Natural killer cell treated with Interleukin-12 subunit alpha and Interleukin-12 subunit beta and Interleukin-15 and Interleukin-18, amount 100 ng/mL, for 72 hours (primary cell): ENCODE data around the gene STAB1. TPM values are rescaled to one million over a fixed set of nuclear protein-coding genes. Genes with fewer than 3 reads are reported as not detected.
A peak's percentile ranks its signal among the peaks of the same experiment; 100 is the strongest.

Experiments
- ATAC-seq, 2 donors: fragments of 150-1000 bp; cut with Tn5 transposase in 1 of 2; sonication (Bioruptor Pico), chemical (Tn5 transposase) in 1 of 2; 2 replicates each; pipeline ENCODE4 v1.10.0; 2021
- DNase-seq: peaks from one replicate; pipeline ENCODE4 v3.0.0; 2022; ENCODE audit warnings: low spot score
- H3K27ac Mint-ChIP-seq, 2 donors: 1 replicate in 1 of 2; 2 replicates in 1 of 2; pipeline ENCODE4 v1.8.0; 2022; ENCODE audit warnings: mixed read lengths in 2 of 2, mild to moderate bottlenecking in 1 of 2, moderate library complexity in 1 of 2
- H3K27me3 Mint-ChIP-seq, 2 donors: 1 replicate in 1 of 2; 2 replicates in 1 of 2; pipeline ENCODE4 v1.8.0; 2022; ENCODE audit warnings: mixed read lengths in 2 of 2
- H3K36me3 Mint-ChIP-seq: one replicate; pipeline ENCODE4 v1.8.0; 2022; ENCODE audit warnings: mixed read lengths
- H3K4me1 Mint-ChIP-seq, 2 donors: 1 replicate in 1 of 2; 2 replicates in 1 of 2; pipeline ENCODE4 v1.8.0; 2022; ENCODE audit warnings: low read depth in 2 of 2, mixed read lengths in 2 of 2, mild to moderate bottlenecking in 1 of 2
- H3K4me3 Mint-ChIP-seq: one replicate; pipeline ENCODE4 v1.8.0; 2022; ENCODE audit warnings: mixed read lengths
- H3K9me3 Mint-ChIP-seq: 2 replicates; pipeline ENCODE4 v1.8.0; 2022; ENCODE audit warnings: mixed read lengths
- total RNA-seq, 2 donors: library from RNA; stranded (reverse); gene quantifications; one replicate each; pipeline ENCODE4 v1.2.3, GENCODE V29; 2022

STAB1 gene
- total RNA-seq, 2 donors from 2014 or later: 0.57 to 0.92 TPM

DNA sequence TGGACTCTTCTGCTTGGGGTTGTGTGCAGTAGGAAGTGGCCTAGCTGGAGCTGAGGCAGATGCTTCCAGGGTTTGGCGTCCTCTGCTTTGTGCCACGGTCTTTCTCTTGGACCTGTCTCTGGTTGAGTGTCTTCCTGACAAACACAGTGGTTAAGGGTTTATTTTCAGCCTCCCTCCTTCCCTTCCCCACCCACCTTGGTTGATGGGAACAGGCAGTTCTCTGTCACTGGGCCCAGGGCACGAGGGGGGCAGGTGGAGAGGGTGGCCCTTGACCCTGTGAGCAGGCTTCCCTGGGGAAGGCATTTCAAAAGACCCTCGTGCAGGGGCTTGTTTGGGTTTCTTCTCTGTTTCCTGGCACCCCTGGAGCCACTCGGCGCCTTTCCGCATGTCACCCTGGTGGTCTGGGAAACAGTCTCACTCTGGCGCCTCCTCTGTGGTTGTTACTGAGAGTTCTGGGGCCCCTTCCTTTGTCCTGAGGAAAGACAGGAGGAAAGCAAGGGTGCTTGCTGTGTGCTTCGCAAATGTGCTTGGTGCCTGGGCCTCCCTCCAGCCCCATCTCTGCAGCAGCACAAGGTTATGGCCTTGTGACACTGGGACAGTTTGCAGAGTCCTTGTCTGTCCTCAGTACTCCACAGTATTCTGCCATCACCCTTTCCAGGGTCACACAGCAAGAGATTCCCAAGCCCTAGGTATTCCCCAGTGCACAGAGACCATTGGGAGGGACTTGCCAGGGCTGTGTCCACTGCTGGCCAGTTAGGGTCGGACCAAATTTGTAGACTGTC is 10.3 kb upstream of the STAB1 start:
- no peaks in the 10 kb centered on the region for H3K9me3 Mint-ChIP-seq
- DNase-seq: no peak
- peak overlapping the region in 1 of 2 donors; percentile 29 for H3K27ac Mint-ChIP-seq
- H3K4me1 Mint-ChIP-seq: peaks cover 0 to 4% of the 10 kb centered on the region in 2 donors
- no peaks in the 10 kb centered on the region for H3K36me3 Mint-ChIP-seq
- ATAC-seq: no peak
- no peaks in the 10 kb centered on the region for H3K27me3 Mint-ChIP-seq
- no peak overlapping the region for H3K4me3 Mint-ChIP-seq

DNA sequence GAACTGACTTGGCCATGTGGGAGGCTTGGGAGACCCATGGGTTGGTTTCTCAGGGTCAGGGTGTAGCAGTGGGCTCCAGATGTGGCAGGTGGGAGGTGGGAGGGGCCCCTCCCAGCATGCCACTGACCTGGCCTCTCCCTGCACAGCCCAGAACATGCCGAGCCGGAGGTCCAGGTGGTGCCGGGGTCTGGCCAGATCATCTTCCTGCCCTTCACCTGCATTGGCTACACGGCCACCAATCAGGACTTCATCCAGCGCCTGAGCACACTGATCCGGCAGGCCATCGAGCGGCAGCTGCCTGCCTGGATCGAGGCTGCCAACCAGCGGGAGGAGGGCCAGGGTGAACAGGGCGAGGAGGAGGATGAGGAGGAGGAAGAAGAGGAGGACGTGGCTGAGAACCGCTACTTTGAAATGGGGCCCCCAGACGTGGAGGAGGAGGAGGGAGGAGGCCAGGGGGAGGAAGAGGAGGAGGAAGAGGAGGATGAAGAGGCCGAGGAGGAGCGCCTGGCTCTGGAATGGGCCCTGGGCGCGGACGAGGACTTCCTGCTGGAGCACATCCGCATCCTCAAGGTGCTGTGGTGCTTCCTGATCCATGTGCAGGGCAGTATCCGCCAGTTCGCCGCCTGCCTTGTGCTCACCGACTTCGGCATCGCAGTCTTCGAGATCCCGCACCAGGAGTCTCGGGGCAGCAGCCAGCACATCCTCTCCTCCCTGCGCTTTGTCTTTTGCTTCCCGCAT is 7.9 kb upstream of the STAB1 start:
- Mint-ChIP-seq H3K36me3 (no peaks in the 10 kb centered on the region), H3K9me3 (no peaks in the 10 kb centered on the region)

DNA sequence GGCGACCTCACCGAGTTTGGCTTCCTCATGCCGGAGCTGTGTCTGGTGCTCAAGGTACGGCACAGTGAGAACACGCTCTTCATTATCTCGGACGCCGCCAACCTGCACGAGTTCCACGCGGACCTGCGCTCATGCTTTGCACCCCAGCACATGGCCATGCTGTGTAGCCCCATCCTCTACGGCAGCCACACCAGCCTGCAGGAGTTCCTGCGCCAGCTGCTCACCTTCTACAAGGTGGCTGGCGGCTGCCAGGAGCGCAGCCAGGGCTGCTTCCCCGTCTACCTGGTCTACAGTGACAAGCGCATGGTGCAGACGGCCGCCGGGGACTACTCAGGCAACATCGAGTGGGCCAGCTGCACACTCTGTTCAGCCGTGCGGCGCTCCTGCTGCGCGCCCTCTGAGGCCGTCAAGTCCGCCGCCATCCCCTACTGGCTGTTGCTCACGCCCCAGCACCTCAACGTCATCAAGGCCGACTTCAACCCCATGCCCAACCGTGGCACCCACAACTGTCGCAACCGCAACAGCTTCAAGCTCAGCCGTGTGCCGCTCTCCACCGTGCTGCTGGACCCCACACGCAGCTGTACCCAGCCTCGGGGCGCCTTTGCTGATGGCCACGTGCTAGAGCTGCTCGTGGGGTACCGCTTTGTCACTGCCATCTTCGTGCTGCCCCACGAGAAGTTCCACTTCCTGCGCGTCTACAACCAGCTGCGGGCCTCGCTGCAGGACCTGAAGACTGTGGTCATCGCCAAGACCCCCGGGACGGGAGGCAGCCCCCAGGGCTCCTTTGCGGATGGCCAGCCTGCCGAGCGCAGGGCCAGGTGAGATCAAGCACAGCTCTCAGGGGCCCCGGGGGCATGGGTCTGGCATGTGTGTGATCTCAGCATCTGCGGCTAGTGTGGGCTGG is 7.1 kb upstream of the STAB1 start:
- H3K36me3 Mint-ChIP-seq: no peaks in the 10 kb centered on the region

More for the DNA sequence above, 7.9 kb upstream of the STAB1 start:
- Mint-ChIP-seq H3K27ac (no peak overlapping the region), H3K4me1 (peaks cover 0 to 7% of the 10 kb centered on the region in 2 donors), H3K27me3 (no peaks in the 10 kb centered on the region), H3K4me3 (no peak overlapping the region)
- ATAC-seq (no peak), DNase-seq (no peak)

DNA sequence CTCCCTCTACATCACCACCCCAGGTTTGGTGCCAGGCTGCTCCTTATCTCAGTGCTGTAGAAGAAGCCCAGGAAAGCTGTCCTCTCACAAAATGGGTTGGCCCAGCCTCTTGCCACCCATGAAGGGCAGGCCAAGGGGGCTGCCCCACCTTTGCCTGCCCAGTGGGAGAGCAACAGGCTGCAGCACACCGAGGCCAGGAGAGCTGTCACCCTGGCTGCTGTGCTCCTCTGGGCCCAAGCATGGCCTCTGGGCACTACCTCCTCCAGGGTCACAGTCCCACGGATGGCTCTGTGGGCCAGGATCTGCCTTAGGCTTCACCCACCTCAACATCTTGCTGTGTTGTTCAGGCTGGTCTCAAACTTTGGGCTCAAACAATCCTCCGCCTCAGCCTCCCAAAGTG is 6.4 kb upstream of the STAB1 start:
- Mint-ChIP-seq H3K27ac (no peak overlapping the region), H3K36me3 (no peaks in the 10 kb centered on the region)

More for the DNA sequence above, 7.1 kb upstream of the STAB1 start:
- ATAC-seq (no peak), DNase-seq (no peak)
- no peaks in the 10 kb centered on the region for H3K27me3 Mint-ChIP-seq
- no peaks in the 10 kb centered on the region for H3K9me3 Mint-ChIP-seq
- no peak overlapping the region for H3K4me3 Mint-ChIP-seq
- peaks cover 0 to 12% of the 10 kb centered on the region in 2 donors for H3K4me1 Mint-ChIP-seq
- H3K27ac Mint-ChIP-seq: no peak overlapping the region

DNA sequence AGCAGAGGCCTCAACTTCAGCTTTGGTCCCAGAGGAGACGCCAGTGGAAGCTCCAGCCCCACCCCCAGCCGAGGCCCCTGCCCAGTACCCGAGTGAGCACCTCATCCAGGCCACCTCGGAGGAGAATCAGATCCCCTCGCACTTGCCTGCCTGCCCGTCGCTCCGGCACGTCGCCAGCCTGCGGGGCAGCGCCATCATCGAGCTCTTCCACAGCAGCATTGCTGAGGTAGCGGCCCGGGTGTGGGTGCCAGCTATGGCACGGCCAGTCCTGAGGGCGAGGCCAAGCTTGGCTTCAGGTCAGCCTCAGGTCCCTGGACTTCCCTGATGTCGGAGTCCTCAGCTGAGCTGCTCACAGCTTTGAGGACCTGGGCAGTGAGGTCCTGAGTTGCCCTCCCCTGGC is 5.7 kb upstream of the STAB1 start:
- no peaks in the 10 kb centered on the region for H3K36me3 Mint-ChIP-seq
- no peak overlapping the region for H3K27ac Mint-ChIP-seq
- DNase-seq (no peak), ATAC-seq (no peak)
- H3K4me3 Mint-ChIP-seq: no peak overlapping the region
- no peaks in the 10 kb centered on the region for H3K27me3 Mint-ChIP-seq
- peaks cover 0 to 15% of the 10 kb centered on the region in 2 donors for H3K4me1 Mint-ChIP-seq
- no peaks in the 10 kb centered on the region for H3K9me3 Mint-ChIP-seq

More for the DNA sequence above, 6.4 kb upstream of the STAB1 start:
- Mint-ChIP-seq H3K4me1 (peaks cover 0 to 12% of the 10 kb centered on the region in 2 donors), H3K27me3 (no peaks in the 10 kb centered on the region), H3K4me3 (no peak overlapping the region), H3K9me3 (no peaks in the 10 kb centered on the region)
- DNase-seq (no peak), ATAC-seq (no peak)

DNA sequence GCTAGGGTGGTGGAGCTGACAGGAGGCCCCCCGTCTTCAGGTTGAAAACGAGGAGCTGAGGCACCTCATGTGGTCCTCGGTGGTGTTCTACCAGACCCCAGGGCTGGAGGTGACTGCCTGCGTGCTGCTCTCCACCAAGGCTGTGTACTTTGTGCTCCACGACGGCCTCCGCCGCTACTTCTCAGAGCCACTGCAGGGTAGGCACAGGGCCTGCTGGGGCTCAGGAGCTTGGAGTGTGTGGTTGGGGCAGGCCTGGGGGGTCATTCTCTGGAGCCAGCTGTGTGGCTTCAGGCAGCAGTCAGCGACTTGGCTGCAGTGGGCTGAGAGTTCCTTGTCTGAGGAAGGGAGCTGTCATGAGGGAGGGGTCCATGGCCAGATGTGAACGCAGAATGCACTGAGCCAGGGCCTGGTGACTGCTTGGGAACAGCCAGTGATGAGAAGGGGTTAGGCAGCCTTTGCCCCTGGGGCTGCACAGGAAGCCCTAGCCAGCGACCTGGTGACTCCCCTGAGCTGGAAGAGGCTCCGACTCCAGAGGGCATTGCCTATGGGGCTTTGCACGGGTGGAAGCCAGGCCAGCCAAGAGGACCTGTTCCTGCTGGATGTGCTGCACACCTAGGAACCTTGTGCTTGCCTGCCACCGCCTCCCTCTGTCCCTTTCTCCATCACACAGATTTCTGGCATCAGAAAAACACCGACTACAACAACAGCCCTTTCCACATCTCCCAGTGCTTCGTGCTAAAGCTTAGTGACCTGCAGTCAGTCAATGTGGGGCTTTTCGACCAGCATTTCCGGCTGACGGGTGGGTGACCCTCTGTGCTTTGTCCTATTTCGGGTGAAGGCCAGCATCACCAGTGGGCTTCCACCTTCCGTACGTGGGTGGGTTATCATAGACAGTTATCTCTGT is 4.9 kb upstream of the STAB1 start:
- ATAC-seq (no peak), DNase-seq (no peak)
- Mint-ChIP-seq H3K4me1 (peaks cover 0 to 18% of the 10 kb centered on the region in 2 donors), H3K36me3 (no peaks in the 10 kb centered on the region), H3K27ac (no peak overlapping the region), H3K27me3 (no peaks in the 10 kb centered on the region), H3K9me3 (no peaks in the 10 kb centered on the region), H3K4me3 (no peak overlapping the region)

DNA sequence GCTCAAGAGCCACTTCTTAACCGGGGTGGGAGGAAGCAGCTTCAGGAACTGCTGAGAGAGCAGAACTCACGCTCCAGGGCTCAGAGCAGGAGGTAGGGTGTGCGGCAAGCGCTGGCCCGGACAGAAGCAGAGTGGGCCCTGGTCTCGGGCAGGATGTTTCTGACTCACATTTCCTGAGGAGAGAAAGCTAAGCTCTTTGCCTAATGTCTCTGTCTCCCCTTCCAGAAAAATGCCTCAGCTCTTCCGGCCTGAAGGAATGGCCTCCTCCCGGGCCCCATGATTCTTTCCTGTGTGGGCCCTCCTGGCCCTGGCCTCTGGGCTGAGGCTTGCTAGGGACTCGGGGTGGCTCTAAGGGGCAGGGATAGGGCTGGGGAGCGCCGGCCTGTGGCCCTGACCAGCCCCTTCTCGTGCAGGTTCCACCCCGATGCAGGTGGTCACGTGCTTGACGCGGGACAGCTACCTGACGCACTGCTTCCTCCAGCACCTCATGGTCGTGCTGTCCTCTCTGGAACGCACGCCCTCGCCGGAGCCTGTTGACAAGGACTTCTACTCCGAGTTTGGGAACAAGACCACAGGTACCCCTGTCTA is 4.1 kb upstream of the STAB1 start:
- no peak for ATAC-seq
- no peaks in the 10 kb centered on the region for H3K9me3 Mint-ChIP-seq
- H3K27ac Mint-ChIP-seq: no peak overlapping the region
- no peak for DNase-seq
- H3K36me3 Mint-ChIP-seq: no peaks in the 10 kb centered on the region
- H3K4me1 Mint-ChIP-seq: peaks cover 0 to 15% of the 10 kb centered on the region in 2 donors
- H3K4me3 Mint-ChIP-seq: no peak overlapping the region
- H3K27me3 Mint-ChIP-seq: no peaks in the 10 kb centered on the region

DNA sequence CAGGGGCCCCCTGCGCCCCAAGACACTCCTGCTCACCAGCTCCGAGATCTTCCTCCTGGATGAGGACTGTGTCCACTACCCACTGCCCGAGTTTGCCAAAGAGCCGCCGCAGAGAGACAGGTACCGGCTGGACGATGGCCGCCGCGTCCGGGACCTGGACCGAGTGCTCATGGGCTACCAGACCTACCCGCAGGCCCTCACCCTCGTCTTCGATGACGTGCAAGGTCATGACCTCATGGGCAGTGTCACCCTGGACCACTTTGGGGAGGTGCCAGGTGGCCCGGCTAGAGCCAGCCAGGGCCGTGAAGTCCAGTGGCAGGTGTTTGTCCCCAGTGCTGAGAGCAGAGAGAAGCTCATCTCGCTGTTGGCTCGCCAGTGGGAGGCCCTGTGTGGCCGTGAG is 3.1 kb upstream of the STAB1 start:
- Mint-ChIP-seq H3K4me1 (peaks cover 0 to 15% of the 10 kb centered on the region in 2 donors), H3K9me3 (no peaks in the 10 kb centered on the region), H3K36me3 (no peaks in the 10 kb centered on the region), H3K4me3 (no peak overlapping the region), H3K27ac (no peak overlapping the region), H3K27me3 (no peaks in the 10 kb centered on the region)
- ATAC-seq (no peak), DNase-seq (no peak)

DNA sequence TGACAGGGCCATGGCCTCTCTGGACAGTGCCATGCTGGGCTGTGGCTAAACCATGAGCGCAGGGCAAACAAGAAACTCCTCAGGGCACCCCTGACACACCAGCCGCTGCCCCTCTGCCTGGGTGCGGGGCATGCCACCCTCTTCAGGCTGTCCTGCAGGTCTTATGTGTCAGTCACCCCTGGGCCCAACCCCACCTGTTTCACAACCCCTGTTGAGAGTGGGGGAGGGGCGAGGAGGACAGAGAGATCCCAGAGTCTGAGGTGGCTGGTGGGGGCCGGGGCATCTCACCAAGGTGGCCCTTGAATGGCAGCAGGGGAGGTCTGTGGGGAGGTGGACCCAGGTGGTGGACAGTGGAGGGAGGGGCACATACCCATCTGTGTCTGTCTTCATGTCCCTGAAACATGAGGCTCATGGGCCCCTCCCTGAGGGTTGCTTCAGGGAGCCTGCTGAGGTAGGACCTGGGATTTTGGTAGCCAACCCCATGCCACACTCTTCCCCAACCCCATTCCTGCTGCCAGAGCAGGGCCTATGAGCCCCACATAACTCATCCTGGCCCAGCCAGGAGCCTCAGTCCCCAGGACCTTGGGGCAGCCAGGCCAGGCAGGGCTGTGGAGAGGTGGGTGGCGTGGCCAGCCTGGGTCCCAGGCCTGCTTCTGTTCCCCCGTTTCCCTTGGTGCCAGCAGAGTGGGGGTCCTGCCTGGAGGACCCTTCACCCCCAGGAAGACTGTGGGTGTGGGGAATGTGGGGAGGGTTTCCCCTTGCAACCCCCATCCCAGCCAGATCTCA is 1.7 kb upstream of the STAB1 start:
- ATAC-seq (no peak), DNase-seq (no peak)
- Mint-ChIP-seq H3K9me3 (no peaks in the 10 kb centered on the region), H3K4me3 (no peak overlapping the region), H3K27me3 (no peaks in the 10 kb centered on the region), H3K27ac (no peak overlapping the region), H3K4me1 (peaks cover 0 to 22% of the 10 kb centered on the region in 2 donors), H3K36me3 (no peaks in the 10 kb centered on the region)

DNA sequence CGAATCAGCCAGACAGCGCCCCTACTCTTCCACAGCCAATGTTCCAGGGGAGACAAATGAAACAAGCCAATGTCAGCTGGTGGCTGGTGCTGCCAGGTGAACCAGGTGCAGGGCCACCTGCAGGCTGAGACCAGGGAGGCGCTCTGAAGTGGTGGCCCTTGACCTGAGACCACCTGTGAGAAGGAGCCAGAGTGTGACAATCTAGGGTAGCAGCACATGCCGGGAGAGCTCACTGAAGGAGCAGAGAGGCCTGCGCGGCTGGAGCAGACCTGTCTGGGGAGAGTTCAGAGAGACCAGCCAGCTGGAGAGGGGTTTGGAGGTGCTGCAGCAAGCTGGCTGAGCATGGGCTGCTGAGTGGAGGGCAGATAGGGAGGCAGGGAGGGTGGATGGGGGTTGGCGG is 693 bp upstream of the STAB1 start:
- H3K4me1 Mint-ChIP-seq: peaks cover 0 to 22% of the 10 kb centered on the region in 2 donors
- H3K4me3 Mint-ChIP-seq: peak overlapping the region; percentile 25
- no peaks in the 10 kb centered on the region for H3K9me3 Mint-ChIP-seq
- no peaks in the 10 kb centered on the region for H3K27me3 Mint-ChIP-seq
- no peaks in the 10 kb centered on the region for H3K36me3 Mint-ChIP-seq
- DNase-seq: no peak
- no peak for ATAC-seq
- peak overlapping the region in 1 of 2 donors; percentile 53 for H3K27ac Mint-ChIP-seq

DNA sequence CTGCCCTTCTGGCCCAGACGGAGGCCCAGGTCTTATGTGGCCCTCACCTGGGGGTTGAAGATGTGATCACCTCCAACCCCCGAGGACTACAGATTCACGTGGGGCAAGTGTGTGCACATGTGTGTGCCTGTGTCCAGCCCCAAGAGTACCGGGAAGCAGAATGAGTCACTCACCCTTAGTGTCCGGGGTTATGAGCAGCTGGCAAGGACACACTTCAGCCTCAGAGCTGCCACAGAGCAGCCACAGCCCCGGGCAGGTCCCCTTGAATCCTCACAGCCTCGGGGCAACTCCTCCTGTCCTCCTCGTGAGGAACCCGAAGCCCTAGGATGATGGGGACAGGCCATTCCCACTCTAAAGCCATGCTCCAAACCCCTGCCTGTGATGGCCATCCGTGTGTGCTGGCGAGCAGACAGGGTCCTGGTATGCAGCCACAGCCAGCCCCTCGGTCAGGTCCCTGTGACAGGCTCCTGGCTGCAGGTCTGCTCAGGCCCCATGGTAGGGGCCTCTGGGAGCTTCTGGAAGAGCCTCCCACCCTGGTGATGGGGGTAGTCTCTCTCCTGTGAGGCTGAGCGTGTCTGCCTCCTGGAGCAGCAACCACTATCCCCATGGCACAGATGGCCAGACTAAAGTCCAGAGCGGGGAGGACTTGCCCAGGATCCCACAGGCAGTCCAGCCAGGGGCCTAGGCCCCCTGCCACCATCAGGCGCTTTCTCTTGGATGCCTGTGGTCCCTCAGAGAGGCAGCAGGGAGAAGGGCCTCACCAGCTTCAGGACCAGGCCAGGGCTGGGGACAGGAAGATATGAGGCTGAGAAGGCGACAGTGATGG is 852 bp downstream of the STAB1 start:
- Mint-ChIP-seq H3K27ac (no peak overlapping the region), H3K36me3 (no peaks in the 10 kb centered on the region), H3K9me3 (no peaks in the 10 kb centered on the region), H3K4me3 (no peak overlapping the region), H3K27me3 (no peaks in the 10 kb centered on the region), H3K4me1 (peaks cover 0 to 19% of the 10 kb centered on the region in 2 donors)
- ATAC-seq: no peak
- DNase-seq: no peak
